Right ventricle myocardium inferior (tissue), 1 donor: ENCODE measurements around the gene ZRANB1. TPM values are rescaled to one million over a fixed set of nuclear protein-coding genes. Genes with fewer than 3 reads are reported as not detected.
A peak's percentile ranks its signal among the peaks of the same experiment; 100 is the strongest.
"Not testable (repeated sequence)": the region's sequence is repeated elsewhere in the genome, so short reads cannot be mapped to it uniquely, and the experiment has no call there.

Experiments used
- ATAC-seq: fragments of 200-7000 bp; cut with Tn5 transposase; one replicate; pipeline ENCODE4 v1.9.1; 2020; ENCODE audit warnings: mild to moderate bottlenecking, moderate library complexity
- DNase-seq: peaks from one replicate; pipeline ENCODE4 v3.0.0; 2021; ENCODE audit errors: missing footprints
- intact Hi-C: fragments of 100-400 bp; cut with DNase I; formaldehyde crosslinking; loops from one replicate; pipeline ENCODE4 v1.11.0; 2022
- total RNA-seq: library from RNA; stranded (reverse); fragmentation: NEBNext Ultra II Directional; extraction: Animal tissue kit (Norgen Biotek cat#: 25700); gene quantifications from one replicate; pipeline ENCODE4 v1.2.1, GENCODE V29; 2021
- donor health status: DM: no; HTN: yes; CAD: no; lungs with severe emphysema.

The ZRANB1 gene
- total RNA-seq, 1 donor from 2014 or later: 23.4 TPM

DNA sequence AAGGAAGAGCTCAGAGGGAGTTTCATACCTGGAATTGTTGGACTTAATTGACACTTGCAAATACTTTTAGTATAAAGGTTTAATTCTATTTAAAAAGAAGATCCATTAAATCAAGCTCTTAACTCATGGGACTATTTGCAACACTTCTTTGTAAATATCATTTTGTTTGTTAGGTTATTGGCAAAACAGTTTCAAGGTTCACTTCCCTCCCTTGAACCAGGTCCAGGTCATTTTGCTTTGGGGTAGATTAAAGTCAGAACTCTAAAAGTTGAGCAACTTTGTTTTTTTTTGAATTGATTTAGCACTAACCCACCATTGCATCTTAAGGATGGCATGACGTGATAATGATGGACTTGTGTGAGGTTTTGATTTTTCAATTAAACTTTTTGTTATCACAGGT is 45.9 kb downstream of the ZRANB1 start:
- intact Hi-C loops: no loop called here
- no peak for ATAC-seq
- no peak for DNase-seq

- ATAC-seq, DNase-seq, intact Hi-C loops: not testable (repeated sequence)
These were observed 46.8 kb downstream of the ZRANB1 start for GRCh38 chr10:124988753-124989152.

GRCh38 chr10:124989526-124989925 is 47.6 kb downstream of the ZRANB1 start:
- no peak for ATAC-seq
- intact Hi-C loops: no loop called here
- no peak for DNase-seq

GRCh38 chr10:124990671-124991625 is 49.0 kb downstream of the ZRANB1 start:
- intact Hi-C loops: loop anchor here (10.0 kb wide), 1 partner anchor 344 kb away; no protein-coding TSS in a partner anchor
- DNase-seq (no peak), ATAC-seq (no peak)

DNA sequence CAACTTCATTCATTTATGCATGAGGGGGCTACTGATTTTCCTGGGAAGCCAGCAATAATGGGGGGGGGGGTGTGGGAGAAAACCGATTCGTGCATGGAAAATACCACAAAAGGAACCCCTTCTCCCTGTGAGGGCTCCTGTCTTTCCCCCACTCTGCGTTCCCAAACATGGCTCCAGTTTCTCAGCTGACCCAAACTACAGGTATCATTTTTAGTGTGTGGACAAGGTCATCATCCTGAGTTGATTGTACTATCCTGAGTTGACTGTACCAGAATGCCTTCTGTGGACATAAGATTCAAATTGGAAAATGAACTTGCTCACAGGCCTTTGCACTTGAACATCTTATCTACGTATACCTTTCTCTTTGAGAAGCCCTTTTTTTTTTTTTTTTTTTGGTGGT is 49.9 kb downstream of the ZRANB1 start:
- DNase-seq: no peak
- intact Hi-C loops: loop anchor here (10.0 kb wide), 1 partner anchor 343 kb away; no protein-coding TSS in a partner anchor
- no peak for ATAC-seq

- intact Hi-C loops: loop anchor here (10.0 kb wide), 1 partner anchor 342 kb away; no protein-coding TSS in a partner anchor
- no peak for DNase-seq
- ATAC-seq: peak; percentile 76
These were observed 50.8 kb downstream of the ZRANB1 start for GRCh38 chr10:124992462-124993344.

DNA sequence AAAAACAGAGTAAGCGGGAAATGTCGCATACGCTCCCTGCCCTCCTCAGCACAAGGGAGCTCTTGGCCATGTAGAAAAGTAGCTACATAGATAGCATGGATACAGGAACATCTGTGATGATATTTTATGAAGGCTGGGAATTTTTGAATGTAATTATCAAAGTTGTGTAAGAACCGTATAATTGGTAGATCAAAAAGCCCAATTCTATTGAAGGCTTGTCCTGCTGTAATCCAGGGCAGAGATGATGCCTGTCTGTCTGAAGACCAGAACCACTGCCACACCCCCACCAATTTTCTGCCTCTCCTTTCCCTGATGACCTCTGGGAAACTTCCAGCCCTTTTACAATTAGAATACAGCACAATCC is 51.4 kb downstream of the ZRANB1 start:
- ATAC-seq (no peak), DNase-seq (no peak)
- intact Hi-C loops: loop anchor here (10.0 kb wide), 1 partner anchor 341 kb away; no protein-coding TSS in a partner anchor

- DNase-seq (no peak), ATAC-seq (no peak)
- intact Hi-C loops: loop anchor here (10.0 kb wide), 1 partner anchor 341 kb away; no protein-coding TSS in a partner anchor
These were observed 52.0 kb downstream of the ZRANB1 start for GRCh38 chr10:124993736-124994451.

GRCh38 chr10:124994573-124995473 is 52.9 kb downstream of the ZRANB1 start:
- DNase-seq (no peak), ATAC-seq (no peak)
- intact Hi-C loops: loop anchor here (10.0 kb wide), 1 partner anchor 340 kb away; no protein-coding TSS in a partner anchor

GRCh38 chr10:124995605-124996004 is 53.7 kb downstream of the ZRANB1 start:
- intact Hi-C loops: loop anchor here (10.0 kb wide), 1 partner anchor 339 kb away; no protein-coding TSS in a partner anchor
- DNase-seq (no peak), ATAC-seq (no peak)

DNA sequence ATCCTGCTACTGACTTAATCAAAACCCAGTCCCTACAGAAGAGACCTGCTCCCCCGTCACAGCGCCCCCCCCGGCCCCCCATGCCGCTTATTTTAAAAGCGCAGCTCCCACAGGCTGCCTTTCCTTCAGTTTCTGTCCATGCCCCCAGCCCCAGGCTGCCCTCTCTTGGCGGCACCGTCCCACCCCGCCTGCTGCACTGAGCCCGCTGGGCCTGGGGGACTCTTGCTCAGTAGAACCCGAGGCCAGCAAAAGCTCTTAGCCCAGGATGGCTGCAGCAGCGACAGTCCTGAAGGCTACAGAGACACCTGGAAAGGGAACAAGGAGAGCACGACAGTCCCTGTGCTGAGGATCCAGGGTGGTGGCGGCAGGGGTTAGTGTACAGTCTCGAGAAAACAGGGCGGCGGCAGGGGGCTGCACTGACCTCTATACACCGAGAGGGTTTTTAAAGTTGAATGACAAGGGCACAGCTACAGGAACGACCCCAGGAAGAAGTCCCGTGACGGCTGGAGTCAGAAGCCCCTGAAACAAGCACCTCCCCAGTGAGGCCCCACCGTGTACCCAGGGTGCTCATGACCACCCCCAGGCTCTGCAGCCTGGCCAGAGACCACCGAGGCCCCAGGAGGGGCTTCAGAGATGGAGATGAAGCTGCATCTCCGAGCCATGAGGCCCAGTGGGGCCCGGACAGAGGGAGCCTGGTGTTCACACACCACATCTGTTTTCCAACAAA is 54.4 kb downstream of the ZRANB1 start:
- ATAC-seq (no peak), DNase-seq (no peak)
- intact Hi-C loops: loop anchor here (10.0 kb wide), 1 partner anchor 339 kb away; no protein-coding TSS in a partner anchor

DNA sequence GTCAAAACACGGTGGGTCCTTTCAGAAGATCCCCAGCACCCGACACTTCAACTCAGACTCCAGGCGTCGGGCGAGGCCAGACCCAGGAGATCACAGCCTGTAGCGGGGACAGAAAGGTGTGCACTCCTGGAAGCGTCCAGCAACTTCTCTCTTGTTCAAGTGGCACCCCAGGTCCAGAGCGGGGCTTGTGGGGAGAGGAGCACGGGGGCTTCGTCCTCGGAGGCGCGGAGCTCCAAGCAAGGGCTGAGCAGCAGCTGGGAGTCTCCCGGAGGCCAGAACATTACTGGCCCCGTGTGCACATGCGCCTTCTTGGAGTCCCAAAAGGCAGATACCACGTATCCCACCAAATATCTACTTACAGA is 54.9 kb downstream of the ZRANB1 start:
- intact Hi-C loops: loop anchor here (10.0 kb wide), 1 partner anchor 338 kb away; no protein-coding TSS in a partner anchor
- DNase-seq (no peak), ATAC-seq (no peak)

DNA sequence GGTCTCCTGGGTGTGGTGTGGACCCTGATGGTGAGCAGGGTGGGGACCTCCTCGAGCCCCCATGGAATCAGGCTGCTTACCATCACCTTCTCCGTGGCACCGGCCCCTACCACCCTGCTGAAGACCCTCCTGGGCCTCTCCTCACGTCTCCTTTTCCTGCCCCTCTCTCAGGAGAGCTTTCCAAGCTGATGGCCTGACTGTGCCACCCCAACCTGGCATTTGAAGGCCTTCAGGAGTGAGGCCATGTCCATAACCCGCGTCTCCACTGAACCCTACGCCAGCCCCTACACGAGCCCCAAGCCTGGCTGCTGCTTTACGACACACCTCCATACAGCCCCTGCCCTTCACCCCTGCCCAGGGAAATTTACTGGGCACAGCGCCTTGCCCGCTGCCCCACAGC is 55.4 kb downstream of the ZRANB1 start:
- intact Hi-C loops: loop anchor here (10.0 kb wide), 1 partner anchor 337 kb away; no protein-coding TSS in a partner anchor
- no peak for ATAC-seq
- no peak for DNase-seq

DNA sequence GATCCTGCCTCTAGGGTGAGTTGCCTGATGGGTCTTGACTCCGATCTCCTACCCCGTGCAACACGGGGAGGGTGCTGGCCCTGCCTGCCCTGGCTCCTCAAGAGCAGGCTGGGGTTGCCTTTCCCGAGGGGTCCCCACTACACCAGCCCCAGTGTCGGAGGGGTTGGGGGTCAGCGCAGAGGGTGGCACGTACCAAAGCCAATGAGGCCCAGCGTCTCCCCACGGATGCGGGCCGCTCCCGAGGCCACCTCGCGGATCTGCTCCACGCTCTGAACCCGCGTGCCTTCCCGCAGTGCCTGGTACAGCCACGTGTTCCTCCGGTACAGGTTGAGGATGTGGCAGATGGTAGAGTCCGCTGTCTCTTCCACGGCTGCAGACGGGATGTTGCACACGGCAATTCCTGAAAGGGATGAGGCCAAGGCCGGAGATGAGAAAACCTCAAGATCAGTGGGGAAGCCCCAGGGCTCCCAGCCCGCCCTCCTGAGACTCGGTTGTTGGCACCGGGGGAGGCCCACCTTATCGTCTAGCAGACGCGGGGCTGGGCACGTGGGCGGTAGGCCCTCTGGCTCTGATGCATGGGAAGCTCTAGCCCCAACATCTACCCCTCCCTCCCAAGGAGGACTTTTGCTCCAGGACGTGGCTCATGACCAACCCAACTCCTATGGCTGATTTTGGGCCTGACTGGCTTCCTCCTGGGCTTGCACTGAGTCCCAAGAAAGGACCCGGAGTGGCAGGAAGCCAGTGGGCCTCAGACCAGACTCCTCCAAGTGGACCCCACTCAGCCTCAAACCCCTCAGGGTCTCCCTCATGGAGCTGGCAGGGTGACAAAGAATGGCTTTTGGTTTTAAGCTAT is 56.1 kb downstream of the ZRANB1 start:
- DNase-seq (no peak), ATAC-seq (no peak)
- intact Hi-C loops: loop anchor here (10.0 kb wide), 1 partner anchor 337 kb away; no protein-coding TSS in a partner anchor

GRCh38 chr10:124998624-124999291 is 56.8 kb downstream of the ZRANB1 start:
- DNase-seq (no peak), ATAC-seq (no peak)
- intact Hi-C loops: loop anchor here (10.0 kb wide), 1 partner anchor 336 kb away; no protein-coding TSS in a partner anchor
